GM21526 (cell line): ENCODE results near the gene CCDC171.

ENCODE experiments used
- ATAC-seq: cut with Tn5 transposase; IDR thresholded peaks from one replicate; pipeline ENCODE4 v1.9.1; 2021; ENCODE audit warnings: moderate library complexity; ENCODE audit not compliant: unreplicated experiment, low FRiP score

CCDC171 gene

GRCh38 chr9:15966471-15966870 is 413.6 kb downstream of the CCDC171 start:
- ATAC-seq: no peak

- ATAC-seq: no peak
These were observed 414.2 kb downstream of the CCDC171 start for GRCh38 chr9:15967068-15967467.

- no peak for ATAC-seq
These were observed 419.9 kb downstream of the CCDC171 start for GRCh38 chr9:15972760-15973159.

GRCh38 chr9:15975101-15975778 is 422.4 kb downstream of the CCDC171 start:
- no peak for ATAC-seq

GRCh38 chr9:15977438-15977837 is 424.6 kb downstream of the CCDC171 start:
- ATAC-seq: no peak

GRCh38 chr9:15982182-15982581 is 429.3 kb downstream of the CCDC171 start:
- ATAC-seq: no peak

- no peak for ATAC-seq
These were observed 446.8 kb downstream of the CCDC171 start for GRCh38 chr9:15999422-16000339.

GRCh38 chr9:16000811-16001210 is 448.0 kb downstream of the CCDC171 start:
- ATAC-seq: no peak

GRCh38 chr9:16001856-16002255 is 449.0 kb downstream of the CCDC171 start:
- ATAC-seq: no peak

- no peak for ATAC-seq
These were observed 450.0 kb downstream of the CCDC171 start for GRCh38 chr9:16002816-16003215.

- ATAC-seq: no peak
These were observed 450.9 kb downstream of the CCDC171 start for GRCh38 chr9:16003785-16004184.

- no peak for ATAC-seq
These were observed 451.8 kb downstream of the CCDC171 start for GRCh38 chr9:16004613-16005012.

- no peak for ATAC-seq
These were observed 457.4 kb downstream of the CCDC171 start for GRCh38 chr9:16010221-16010620.

GRCh38 chr9:16012621-16013020 is 459.8 kb downstream of the CCDC171 start:
- no peak for ATAC-seq

- ATAC-seq: no peak
These were observed 460.5 kb downstream of the CCDC171 start for GRCh38 chr9:16013366-16013765.

- no peak for ATAC-seq
These were observed 461.0 kb downstream of the CCDC171 start for GRCh38 chr9:16013826-16014225.

GRCh38 chr9:16022228-16022627 is 469.4 kb downstream of the CCDC171 start:
- no peak for ATAC-seq

GRCh38 chr9:16023446-16023845 is 470.6 kb downstream of the CCDC171 start:
- ATAC-seq: no peak
